Panc1 (cell line): ENCODE results near the gene MAP4K4. TPM values are rescaled to one million over a fixed set of nuclear protein-coding genes. Genes with fewer than 3 reads are reported as not detected.
"Not testable (repeated sequence)": the region's sequence is repeated elsewhere in the genome, so short reads cannot be mapped to it uniquely, and the experiment has no call there.

ENCODE experiments used
- ATAC-seq: fragments of 200-7000 bp; cut with Tn5 transposase; 2 replicates; pipeline ENCODE4 v1.9.1; 2020; ENCODE audit warnings: mild to moderate bottlenecking, moderate library complexity
- BruUV-seq: library from RNA; stranded (reverse); fragments of 400-500 nt; replicated peaks from 2 replicates; lab custom pipeline; 2021; lab: Mats Ljungman, UMichigan
- CTCF ChIA-PET: fragments of 300-600 bp; sonication (Branson Sonifier 250); formaldehyde crosslinking; loops from one replicate; lab custom pipeline; 2022; ENCODE audit warnings: antibody characterized with exemption; lab: Charles Lee
- POLR2A ChIA-PET: fragments of 300-600 bp; sonication (Branson Sonifier 250); formaldehyde crosslinking; loops from one replicate; lab custom pipeline; 2022; ENCODE audit warnings: antibody characterized with exemption; lab: Charles Lee
- DNase-seq: peaks from one replicate; pipeline ENCODE4 v3.0.0-alpha.2; 2010; ENCODE audit warnings: low read depth, low spot score
- H3K27ac ChIP-seq: 2 replicates; pipeline ENCODE4 v1.5.1; 2011; ENCODE audit warnings: mild to moderate bottlenecking, low read length, inconsistent platforms
- H3K27me3 ChIP-seq: fragments of 200-500 bp; sonication (Bioruptor generic); 2 replicates; pipeline ENCODE4 v1.6.0; 2014; ENCODE audit warnings: low read length, inconsistent platforms; ENCODE audit not compliant: control insufficient read depth, insufficient read depth
- H3K36me3 ChIP-seq: fragments of 200-500 bp; sonication (Bioruptor generic); 2 replicates; pipeline ENCODE4 v1.5.1; 2014; ENCODE audit warnings: inconsistent platforms, mild to moderate bottlenecking, low read length, moderate library complexity; ENCODE audit not compliant: control insufficient read depth, insufficient read depth
- H3K4me1 ChIP-seq: 2 replicates; pipeline ENCODE4 v1.5.1; 2011; ENCODE audit warnings: inconsistent platforms, mild to moderate bottlenecking, low read length, moderate library complexity; ENCODE audit not compliant: control insufficient read depth, insufficient read depth
- H3K4me3 ChIP-seq, 2 experiments: 2 replicates each; pipeline ENCODE4 v1.5.1; 2011 to 2012; ENCODE audit warnings: low read depth in 2 of 2, low read length in 2 of 2, mild to moderate bottlenecking in 2 of 2, inconsistent platforms in 1 of 2, moderate library complexity in 1 of 2
- H3K9me3 ChIP-seq: fragments of 200-500 bp; sonication (Bioruptor generic); 2 replicates; pipeline ENCODE4 v1.5.1; 2014; ENCODE audit warnings: low read depth, mild to moderate bottlenecking, inconsistent platforms, low read length, moderate library complexity; ENCODE audit not compliant: control insufficient read depth, insufficient read depth
- POLR2AphosphoS5 ChIP-seq: IDR thresholded peaks from 2 replicates; pipeline ENCODE4 v1.6.1; 2012; ENCODE audit warnings: mild to moderate bottlenecking, low read depth, low read length, moderate library complexity
- SIN3A ChIP-seq: IDR thresholded peaks from 2 replicates; pipeline ENCODE4 v1.6.1; 2012; ENCODE audit warnings: low read depth, mild to moderate bottlenecking, low read length, moderate library complexity, borderline replicate concordance; ENCODE audit not compliant: insufficient read depth
- TCF7L2 ChIP-seq: IDR thresholded peaks from 2 replicates; pipeline ENCODE4 v1.6.1; 2011; ENCODE audit warnings: mild to moderate bottlenecking, low read depth, low read length, inconsistent platforms
- in situ Hi-C: cut with HindIII; loops from 2 replicates; pipeline ENCODE4 v1.10.0; 2016; ENCODE audit warnings: low sequenced_read_pairs, low pct_unique_long_range_greater_than_20kb
- intact Hi-C: fragments of 100-400 bp; cut with micrococcal nuclease; formaldehyde crosslinking; loops from one replicate; pipeline ENCODE4 v1.10.0; 2022; ENCODE audit not compliant: unreplicated experiment
- total RNA-seq: library from RNA; stranded (reverse); gene quantifications from one replicate; pipeline ENCODE4 v1.2.1, GENCODE V29; 2021; ENCODE audit not compliant: unreplicated experiment
- TF ChIP-seq, protein P1 (sequence below), 2 experiments: IDR thresholded peaks; 2 replicates each; pipeline ENCODE4 v1.6.1; 2011 to 2012; ENCODE audit warnings: low read depth in 2 of 2, control low read depth in 1 of 2, low read length in 1 of 2, mild to moderate bottlenecking in 1 of 2, moderate library complexity in 1 of 2; ENCODE audit not compliant: insufficient read depth in 1 of 2
- TF ChIP-seq, protein P2 (sequence below): fragments of 450-650 bp; IDR thresholded peaks from 2 replicates; pipeline ENCODE4 v1.5.1; 2017; ENCODE audit warnings: mild to moderate bottlenecking

Gene MAP4K4
- total RNA-seq, 1 experiment from 2014 or later = 68.5 TPM

DNA sequence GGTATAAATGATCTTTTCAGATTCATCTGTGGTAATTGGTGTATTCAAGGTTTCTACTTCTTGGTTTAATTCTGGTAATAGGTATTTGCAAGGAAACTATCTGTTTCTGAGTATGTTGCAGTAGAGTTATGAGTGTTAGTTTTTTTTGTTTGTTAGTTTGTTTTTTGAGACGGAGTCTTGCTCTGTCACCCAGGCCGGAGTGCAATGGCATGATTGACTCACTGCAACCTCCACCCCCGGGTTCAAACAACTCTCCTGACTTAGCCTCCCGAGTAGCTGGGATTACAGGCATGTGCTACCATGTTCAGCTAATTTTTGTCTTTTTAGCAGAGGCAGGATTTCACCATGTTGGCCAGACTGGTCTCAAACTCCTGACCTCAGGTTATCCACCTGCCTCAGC, 233.3 kb downstream of the MAP4K4 start:
- in situ Hi-C loops = no loop called here
- Histone ChIP-seq H3K27ac (no peak overlapping the region), H3K36me3 (no peaks in the 10 kb centered on the region), H3K27me3 (no peaks in the 10 kb centered on the region; the same call in 1 of the 2 replicates), H3K4me3 (no peak overlapping the region), H3K9me3 (no peaks in the 10 kb centered on the region), H3K4me1 (no peaks in the 10 kb centered on the region)
- no peak for DNase-seq
- BruUV-seq = no TSS peak
- no peak for ATAC-seq
- intact Hi-C loops = no loop called here
- POLR2A ChIA-PET = no interaction called here
- CTCF ChIA-PET = no interaction called here
- TF ChIP-seq, protein P1, sequence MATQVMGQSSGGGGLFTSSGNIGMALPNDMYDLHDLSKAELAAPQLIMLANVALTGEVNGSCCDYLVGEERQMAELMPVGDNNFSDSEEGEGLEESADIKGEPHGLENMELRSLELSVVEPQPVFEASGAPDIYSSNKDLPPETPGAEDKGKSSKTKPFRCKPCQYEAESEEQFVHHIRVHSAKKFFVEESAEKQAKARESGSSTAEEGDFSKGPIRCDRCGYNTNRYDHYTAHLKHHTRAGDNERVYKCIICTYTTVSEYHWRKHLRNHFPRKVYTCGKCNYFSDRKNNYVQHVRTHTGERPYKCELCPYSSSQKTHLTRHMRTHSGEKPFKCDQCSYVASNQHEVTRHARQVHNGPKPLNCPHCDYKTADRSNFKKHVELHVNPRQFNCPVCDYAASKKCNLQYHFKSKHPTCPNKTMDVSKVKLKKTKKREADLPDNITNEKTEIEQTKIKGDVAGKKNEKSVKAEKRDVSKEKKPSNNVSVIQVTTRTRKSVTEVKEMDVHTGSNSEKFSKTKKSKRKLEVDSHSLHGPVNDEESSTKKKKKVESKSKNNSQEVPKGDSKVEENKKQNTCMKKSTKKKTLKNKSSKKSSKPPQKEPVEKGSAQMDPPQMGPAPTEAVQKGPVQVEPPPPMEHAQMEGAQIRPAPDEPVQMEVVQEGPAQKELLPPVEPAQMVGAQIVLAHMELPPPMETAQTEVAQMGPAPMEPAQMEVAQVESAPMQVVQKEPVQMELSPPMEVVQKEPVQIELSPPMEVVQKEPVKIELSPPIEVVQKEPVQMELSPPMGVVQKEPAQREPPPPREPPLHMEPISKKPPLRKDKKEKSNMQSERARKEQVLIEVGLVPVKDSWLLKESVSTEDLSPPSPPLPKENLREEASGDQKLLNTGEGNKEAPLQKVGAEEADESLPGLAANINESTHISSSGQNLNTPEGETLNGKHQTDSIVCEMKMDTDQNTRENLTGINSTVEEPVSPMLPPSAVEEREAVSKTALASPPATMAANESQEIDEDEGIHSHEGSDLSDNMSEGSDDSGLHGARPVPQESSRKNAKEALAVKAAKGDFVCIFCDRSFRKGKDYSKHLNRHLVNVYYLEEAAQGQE (IDR thresholded peaks at IDR 0.05; ENCODE audit: insufficient read depth in 1 of 2, low read depth in 2 of 2, low read length in 1 of 2) = no peak
- TF ChIP-seq TCF7L2 (no peak), POLR2AphosphoS5 (no peak), SIN3A (no peak)
- TF ChIP-seq, protein P2, sequence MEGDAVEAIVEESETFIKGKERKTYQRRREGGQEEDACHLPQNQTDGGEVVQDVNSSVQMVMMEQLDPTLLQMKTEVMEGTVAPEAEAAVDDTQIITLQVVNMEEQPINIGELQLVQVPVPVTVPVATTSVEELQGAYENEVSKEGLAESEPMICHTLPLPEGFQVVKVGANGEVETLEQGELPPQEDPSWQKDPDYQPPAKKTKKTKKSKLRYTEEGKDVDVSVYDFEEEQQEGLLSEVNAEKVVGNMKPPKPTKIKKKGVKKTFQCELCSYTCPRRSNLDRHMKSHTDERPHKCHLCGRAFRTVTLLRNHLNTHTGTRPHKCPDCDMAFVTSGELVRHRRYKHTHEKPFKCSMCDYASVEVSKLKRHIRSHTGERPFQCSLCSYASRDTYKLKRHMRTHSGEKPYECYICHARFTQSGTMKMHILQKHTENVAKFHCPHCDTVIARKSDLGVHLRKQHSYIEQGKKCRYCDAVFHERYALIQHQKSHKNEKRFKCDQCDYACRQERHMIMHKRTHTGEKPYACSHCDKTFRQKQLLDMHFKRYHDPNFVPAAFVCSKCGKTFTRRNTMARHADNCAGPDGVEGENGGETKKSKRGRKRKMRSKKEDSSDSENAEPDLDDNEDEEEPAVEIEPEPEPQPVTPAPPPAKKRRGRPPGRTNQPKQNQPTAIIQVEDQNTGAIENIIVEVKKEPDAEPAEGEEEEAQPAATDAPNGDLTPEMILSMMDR = no peak

DNA sequence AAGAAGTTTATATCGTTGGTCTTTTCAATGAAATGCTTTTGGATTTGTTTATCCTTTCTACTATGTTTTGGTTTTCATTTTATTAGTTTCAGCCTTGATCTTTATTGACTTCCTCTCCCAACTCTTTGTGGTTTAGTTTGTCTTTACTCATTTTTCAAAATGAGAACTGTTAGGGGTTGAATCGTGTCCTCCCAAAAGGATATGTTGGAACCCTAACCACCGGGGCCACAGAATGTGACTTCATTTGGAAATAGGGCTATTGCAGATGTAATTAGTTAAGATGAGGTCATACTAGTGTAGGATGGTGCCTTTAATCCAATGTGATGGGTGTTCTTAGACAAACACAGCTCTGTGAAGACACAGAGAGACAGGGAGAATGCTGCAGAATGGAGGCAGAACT, 233.9 kb downstream of the MAP4K4 start:
- H3K4me3 ChIP-seq = no peak overlapping the region
- no peaks in the 10 kb centered on the region for H3K4me1 ChIP-seq
- no peaks in the 10 kb centered on the region for H3K36me3 ChIP-seq
- no peaks in the 10 kb centered on the region for H3K9me3 ChIP-seq
- no peak overlapping the region for H3K27ac ChIP-seq
- CTCF ChIA-PET = no interaction called here
- TF ChIP-seq SIN3A = no peak
- TF ChIP-seq POLR2AphosphoS5 = no peak
- TF ChIP-seq, protein P2 = no peak
- TF ChIP-seq, protein P1 (IDR thresholded peaks at IDR 0.05; ENCODE audit: insufficient read depth in 1 of 2, low read depth in 2 of 2, low read length in 1 of 2) = no peak
- no peak for TF ChIP-seq TCF7L2
- DNase-seq (no peak), ATAC-seq (no peak)
- intact Hi-C loops = no loop called here
- no peaks in the 10 kb centered on the region; the same call in 1 of the 2 replicates for H3K27me3 ChIP-seq
- no TSS peak for BruUV-seq
- POLR2A ChIA-PET = no interaction called here
- in situ Hi-C loops = no loop called here

DNA sequence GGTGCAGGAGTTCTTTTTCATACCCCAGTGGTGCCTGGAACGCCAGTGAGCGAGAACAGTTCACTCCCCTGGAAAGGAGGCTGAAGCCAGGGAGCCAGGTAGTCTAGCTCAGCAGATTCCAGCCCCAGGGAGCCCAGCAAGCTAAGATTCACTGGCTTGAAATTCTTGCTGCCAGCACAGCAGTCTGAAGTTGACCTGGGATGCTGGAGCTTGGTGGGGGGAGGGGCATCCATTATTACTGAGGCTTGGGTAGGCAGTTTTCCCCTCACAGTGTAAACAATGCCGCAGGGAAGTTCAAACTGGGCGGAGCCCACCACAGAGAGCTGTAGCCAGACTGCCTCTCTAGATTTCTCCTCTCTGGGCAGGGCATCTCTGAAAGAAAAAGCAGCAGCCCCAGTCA, 238.3 kb downstream of the MAP4K4 start:
- intact Hi-C loops, BruUV-seq, H3K4me3 ChIP-seq, H3K27me3 ChIP-seq, H3K4me1 ChIP-seq, H3K27ac ChIP-seq, DNase-seq, H3K9me3 ChIP-seq, in situ Hi-C loops, H3K36me3 ChIP-seq, POLR2A ChIA-PET, ATAC-seq: not testable (repeated sequence)
- CTCF ChIA-PET = interaction anchor here (0.7 kb wide), 1 partner anchor 90 kb away, joined by 7 read pairs; no protein-coding TSS in a partner anchor
